Panc1 (cell line): ENCODE results near the gene GORASP2. TPM values are rescaled to one million over a fixed set of nuclear protein-coding genes. Genes with fewer than 3 reads are reported as not detected.

ENCODE experiments used
- ATAC-seq: fragments of 200-7000 bp; cut with Tn5 transposase; 2 replicates; pipeline ENCODE4 v1.9.1; 2020; ENCODE audit warnings: mild to moderate bottlenecking, moderate library complexity
- BruUV-seq: library from RNA; stranded (reverse); fragments of 400-500 nt; replicated peaks from 2 replicates; lab custom pipeline; 2021; lab: Mats Ljungman, UMichigan
- CTCF ChIA-PET: fragments of 300-600 bp; sonication (Branson Sonifier 250); formaldehyde crosslinking; loops from one replicate; lab custom pipeline; 2022; ENCODE audit warnings: antibody characterized with exemption; lab: Charles Lee
- POLR2A ChIA-PET: fragments of 300-600 bp; sonication (Branson Sonifier 250); formaldehyde crosslinking; loops from one replicate; lab custom pipeline; 2022; ENCODE audit warnings: antibody characterized with exemption; lab: Charles Lee
- DNase-seq: peaks from one replicate; pipeline ENCODE4 v3.0.0-alpha.2; 2010; ENCODE audit warnings: low read depth, low spot score
- H3K27ac ChIP-seq: 2 replicates; pipeline ENCODE4 v1.5.1; 2011; ENCODE audit warnings: mild to moderate bottlenecking, low read length, inconsistent platforms
- H3K27me3 ChIP-seq: fragments of 200-500 bp; sonication (Bioruptor generic); 2 replicates; pipeline ENCODE4 v1.6.0; 2014; ENCODE audit warnings: low read length, inconsistent platforms; ENCODE audit not compliant: control insufficient read depth, insufficient read depth
- H3K36me3 ChIP-seq: fragments of 200-500 bp; sonication (Bioruptor generic); 2 replicates; pipeline ENCODE4 v1.5.1; 2014; ENCODE audit warnings: inconsistent platforms, mild to moderate bottlenecking, low read length, moderate library complexity; ENCODE audit not compliant: control insufficient read depth, insufficient read depth
- H3K4me1 ChIP-seq: 2 replicates; pipeline ENCODE4 v1.5.1; 2011; ENCODE audit warnings: inconsistent platforms, mild to moderate bottlenecking, low read length, moderate library complexity; ENCODE audit not compliant: control insufficient read depth, insufficient read depth
- H3K4me3 ChIP-seq, 2 experiments: 2 replicates each; pipeline ENCODE4 v1.5.1; 2011 to 2012; ENCODE audit warnings: low read depth in 2 of 2, low read length in 2 of 2, mild to moderate bottlenecking in 2 of 2, inconsistent platforms in 1 of 2, moderate library complexity in 1 of 2
- H3K9me3 ChIP-seq: fragments of 200-500 bp; sonication (Bioruptor generic); 2 replicates; pipeline ENCODE4 v1.5.1; 2014; ENCODE audit warnings: low read depth, mild to moderate bottlenecking, inconsistent platforms, low read length, moderate library complexity; ENCODE audit not compliant: control insufficient read depth, insufficient read depth
- CTCF ChIP-seq: fragments of 450-650 bp; IDR thresholded peaks from 2 replicates; pipeline ENCODE4 v1.5.1; 2017; ENCODE audit warnings: mild to moderate bottlenecking
- POLR2AphosphoS5 ChIP-seq: IDR thresholded peaks from 2 replicates; pipeline ENCODE4 v1.6.1; 2012; ENCODE audit warnings: mild to moderate bottlenecking, low read depth, low read length, moderate library complexity
- REST ChIP-seq, 2 experiments: IDR thresholded peaks; 2 replicates each; pipeline ENCODE4 v1.6.1; 2011 to 2012; ENCODE audit warnings: low read depth in 2 of 2, control low read depth in 1 of 2, low read length in 1 of 2, mild to moderate bottlenecking in 1 of 2, moderate library complexity in 1 of 2; ENCODE audit not compliant: insufficient read depth in 1 of 2
- SIN3A ChIP-seq: IDR thresholded peaks from 2 replicates; pipeline ENCODE4 v1.6.1; 2012; ENCODE audit warnings: low read depth, mild to moderate bottlenecking, low read length, moderate library complexity, borderline replicate concordance; ENCODE audit not compliant: insufficient read depth
- TCF7L2 ChIP-seq: IDR thresholded peaks from 2 replicates; pipeline ENCODE4 v1.6.1; 2011; ENCODE audit warnings: mild to moderate bottlenecking, low read depth, low read length, inconsistent platforms
- in situ Hi-C: cut with HindIII; loops from 2 replicates; pipeline ENCODE4 v1.10.0; 2016; ENCODE audit warnings: low sequenced_read_pairs, low pct_unique_long_range_greater_than_20kb
- intact Hi-C: fragments of 100-400 bp; cut with micrococcal nuclease; formaldehyde crosslinking; loops from one replicate; pipeline ENCODE4 v1.10.0; 2022; ENCODE audit not compliant: unreplicated experiment
- total RNA-seq: library from RNA; stranded (reverse); gene quantifications from one replicate; pipeline ENCODE4 v1.2.1, GENCODE V29; 2021; ENCODE audit not compliant: unreplicated experiment

The GORASP2 gene
- total RNA-seq, 1 experiment from 2014 or later = 62.5 TPM

- ATAC-seq (no peak), DNase-seq (no peak)
- H3K36me3 ChIP-seq = no peaks in the 10 kb centered on the region
- intact Hi-C loops (no loop called here), in situ Hi-C loops (no loop called here)
- no peaks in the 10 kb centered on the region for H3K9me3 ChIP-seq
- POLR2A ChIA-PET = no interaction called here
- no TSS peak for BruUV-seq
- TF ChIP-seq REST (IDR thresholded peaks at IDR 0.05; ENCODE audit: insufficient read depth in 1 of 2, low read depth in 2 of 2, low read length in 1 of 2) (no peak), CTCF (no peak), TCF7L2 (no peak), POLR2AphosphoS5 (no peak), SIN3A (no peak)
- no peaks in the 10 kb centered on the region for H3K27me3 ChIP-seq
- no peak overlapping the region for H3K4me3 ChIP-seq
- CTCF ChIA-PET = no interaction called here
- H3K4me1 ChIP-seq = no peaks in the 10 kb centered on the region
- no peak overlapping the region for H3K27ac ChIP-seq
Observed at GRCh38 chr2:170943041-170943440, 14.0 kb downstream of the GORASP2 start.

- POLR2A ChIA-PET = no interaction called here
- no peak for ATAC-seq
- BruUV-seq = no TSS peak
Observed at GRCh38 chr2:170943596-170943995, 14.5 kb downstream of the GORASP2 start.

GRCh38 chr2:170944545-170944944, 15.5 kb downstream of the GORASP2 start:
- POLR2A ChIA-PET = no interaction called here
- peaks cover 8% of the 10 kb centered on the region for H3K36me3 ChIP-seq
- DNase-seq = no peak
- in situ Hi-C loops (no loop called here), intact Hi-C loops (no loop called here)
- TF ChIP-seq REST (IDR thresholded peaks at IDR 0.05; ENCODE audit: insufficient read depth in 1 of 2, low read depth in 2 of 2, low read length in 1 of 2) (no peak), CTCF (no peak), POLR2AphosphoS5 (no peak), SIN3A (no peak), TCF7L2 (no peak)
- H3K4me1 ChIP-seq = peaks cover 1% of the 10 kb centered on the region; the same call in 1 of the 2 replicates
- BruUV-seq = no TSS peak
- no peak for ATAC-seq
- CTCF ChIA-PET = interaction anchor here (0.6 kb wide), 1 partner anchor 747 kb away, joined by 3 read pairs; no protein-coding TSS in a partner anchor
- H3K9me3 ChIP-seq = no peaks in the 10 kb centered on the region
- H3K4me3 ChIP-seq = no peak overlapping the region
- no peak overlapping the region for H3K27ac ChIP-seq
- no peaks in the 10 kb centered on the region for H3K27me3 ChIP-seq

More at GRCh38 chr2:170943596-170943995, 14.5 kb downstream of the GORASP2 start:
- TF ChIP-seq TCF7L2 = no peak
- no peak overlapping the region for H3K27ac ChIP-seq
- no peaks in the 10 kb centered on the region; the same call in 1 of the 2 replicates for H3K4me1 ChIP-seq
- no peak for DNase-seq
- no peaks in the 10 kb centered on the region for H3K36me3 ChIP-seq
- intact Hi-C loops = no loop called here
- H3K27me3 ChIP-seq = no peaks in the 10 kb centered on the region
- H3K4me3 ChIP-seq = no peak overlapping the region
- in situ Hi-C loops = no loop called here
- CTCF ChIA-PET = no interaction called here
- no peaks in the 10 kb centered on the region for H3K9me3 ChIP-seq
